SU-DHL-6 (cell line): ENCODE results near the gene TRIP6.

ENCODE experiments used
- H2AFZ ChIP-seq: fragments of 200-600 bp; sonication (generic); 2 replicates; pipeline ENCODE4 v1.6.1; 2014; ENCODE audit warnings: low read depth, mild to moderate bottlenecking, moderate library complexity, mixed read lengths, antibody characterized with exemption, low read length; ENCODE audit not compliant: severe bottlenecking
- H3F3A ChIP-seq: fragments of 200-600 bp; shearing (Covaris generic); 2 replicates; pipeline ENCODE4 v1.6.0; 2016; ENCODE audit warnings: antibody characterized with exemption, mild to moderate bottlenecking; ENCODE audit not compliant: insufficient read depth
- H3K27ac ChIP-seq: fragments of 200-600 bp; sonication (generic); 2 replicates; pipeline ENCODE4 v1.5.1; 2016; ENCODE audit warnings: low read depth, mild to moderate bottlenecking, low read length, moderate library complexity, mixed read lengths
- H3K27me3 ChIP-seq: fragments of 200-600 bp; sonication (generic), shearing (Covaris generic); 2 replicates; pipeline ENCODE4 v1.6.0; 2014; ENCODE audit warnings: mild to moderate bottlenecking, low read length
- H3K36me3 ChIP-seq: fragments of 200-600 bp; sonication (generic); 2 replicates; pipeline ENCODE4 v1.6.1; 2014; ENCODE audit warnings: mild to moderate bottlenecking, low read length, mixed read lengths
- H3K4me2 ChIP-seq: fragments of 300-600, 200-600 bp; shearing (Covaris generic), sonication (generic); 2 replicates; pipeline ENCODE4 v1.6.0; 2014; ENCODE audit warnings: low read length, low read depth, mild to moderate bottlenecking; ENCODE audit not compliant: poor library complexity, severe bottlenecking
- H3K4me3 ChIP-seq: fragments of 200-600 bp; sonication (generic); 2 replicates; pipeline ENCODE4 v1.5.1; 2014; ENCODE audit warnings: antibody characterized with exemption, low read length, mild to moderate bottlenecking, mixed read lengths; ENCODE audit not compliant: insufficient read depth, poor library complexity, severe bottlenecking
- H3K79me2 ChIP-seq: fragments of 200-600 bp; sonication (generic); 2 replicates; pipeline ENCODE4 v1.6.1; 2014; ENCODE audit warnings: mild to moderate bottlenecking, low read length, moderate library complexity; ENCODE audit not compliant: insufficient read depth
- H3K9ac ChIP-seq: fragments of 200-600 bp; sonication (generic); 2 replicates; pipeline ENCODE4 v1.7.0; 2014; ENCODE audit warnings: mild to moderate bottlenecking, low read length
- H3K9me2 ChIP-seq: fragments of 200-600 bp; sonication (generic); replicated peaks from 2 replicates; pipeline ENCODE4 v1.6.1; 2014; ENCODE audit warnings: low read length; ENCODE audit not compliant: insufficient read depth
- H3K9me3 ChIP-seq: fragments of 200-600 bp; sonication (generic); 2 replicates; pipeline ENCODE4 v1.6.1; 2014; ENCODE audit warnings: low read length, mixed read lengths; ENCODE audit not compliant: insufficient read depth
- H4K20me1 ChIP-seq: fragments of 200-600 bp; sonication (generic); 2 replicates; pipeline ENCODE4 v1.6.1; 2014; ENCODE audit warnings: low read depth, mild to moderate bottlenecking, antibody characterized with exemption, low read length, moderate library complexity, mixed read lengths
- EZH2phosphoT487 ChIP-seq: fragments of 200-600 bp; sonication (generic), shearing (Covaris generic); conservative IDR thresholded peaks from 2 replicates; pipeline ENCODE4 v1.6.1; 2018; ENCODE audit warnings: mild to moderate bottlenecking, antibody characterized with exemption, low read length, moderate library complexity, mixed read lengths
- TF ChIP-seq, protein P1 (sequence below): fragments of 200-600 bp; sonication (generic); IDR thresholded peaks from one replicate; pipeline ENCODE4 v1.5.1; 2017; ENCODE audit warnings: antibody characterized with exemption, mild to moderate bottlenecking, low read length, moderate library complexity; ENCODE audit not compliant: insufficient read depth, poor library complexity, severe bottlenecking

TRIP6 gene, protein sequence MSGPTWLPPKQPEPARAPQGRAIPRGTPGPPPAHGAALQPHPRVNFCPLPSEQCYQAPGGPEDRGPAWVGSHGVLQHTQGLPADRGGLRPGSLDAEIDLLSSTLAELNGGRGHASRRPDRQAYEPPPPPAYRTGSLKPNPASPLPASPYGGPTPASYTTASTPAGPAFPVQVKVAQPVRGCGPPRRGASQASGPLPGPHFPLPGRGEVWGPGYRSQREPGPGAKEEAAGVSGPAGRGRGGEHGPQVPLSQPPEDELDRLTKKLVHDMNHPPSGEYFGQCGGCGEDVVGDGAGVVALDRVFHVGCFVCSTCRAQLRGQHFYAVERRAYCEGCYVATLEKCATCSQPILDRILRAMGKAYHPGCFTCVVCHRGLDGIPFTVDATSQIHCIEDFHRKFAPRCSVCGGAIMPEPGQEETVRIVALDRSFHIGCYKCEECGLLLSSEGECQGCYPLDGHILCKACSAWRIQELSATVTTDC

DNA sequence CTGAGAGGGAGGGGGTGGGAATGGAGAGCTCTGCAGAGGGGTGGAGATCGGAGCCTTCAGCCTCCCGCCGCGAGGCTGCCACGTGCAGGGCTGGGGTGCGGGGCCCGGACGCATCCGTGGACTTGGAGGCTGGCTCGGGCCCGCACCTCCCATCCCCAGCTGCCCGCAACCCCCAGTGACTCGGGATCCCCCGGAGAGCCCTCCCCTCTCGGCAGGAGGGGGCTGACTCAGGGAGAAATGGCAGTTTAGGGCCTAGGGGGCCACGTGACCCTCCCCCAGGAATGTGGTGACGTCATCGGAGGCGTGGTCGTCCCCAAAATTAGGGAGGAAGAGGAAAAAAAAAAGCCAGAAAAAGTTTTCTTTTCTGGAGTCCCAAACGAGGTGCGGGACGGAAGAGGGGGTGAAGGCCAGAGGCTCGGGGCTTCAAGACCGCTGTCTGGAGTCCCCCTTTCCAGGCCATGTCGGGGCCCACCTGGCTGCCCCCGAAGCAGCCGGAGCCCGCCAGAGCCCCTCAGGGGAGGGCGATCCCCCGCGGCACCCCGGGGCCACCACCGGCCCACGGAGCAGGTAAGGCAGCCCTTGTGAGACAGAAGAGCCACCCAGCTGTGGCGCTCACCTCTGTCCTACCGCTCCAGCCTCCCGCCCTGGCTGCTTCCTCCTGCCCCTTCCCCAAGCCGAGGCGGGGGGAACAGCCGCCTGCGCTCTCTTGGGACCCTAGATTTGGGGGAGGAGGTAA, at the start of gene TRIP6:
TSS of gene TRIP6 (plus strand) at position 348 of the 736 bp plus-strand sequence. CDS start at position 459, 111 bp downstream.
- Histone ChIP-seq H3F3A (0 out of 2 replicates have a peak, but pooled peaks cover 8% of the 10 kb centered on the region), H3K4me3 (peak within 1 kb of the TSS; percentile 55), H3K27ac (peak within 1 kb of the TSS; percentile 49), H3K36me3 (no peaks in the 10 kb centered on the region), H3K4me2 (peak within 1 kb of the TSS; percentile 56), H3K79me2 (no peaks in the 10 kb centered on the region), H2AFZ (peak within 1 kb of the TSS; percentile 57), H3K9ac (peak within 1 kb of the TSS; percentile 72), H3K27me3 (no peaks in the 10 kb centered on the region), H3K9me2 (no peaks in the 10 kb centered on the region), H3K9me3 (no peaks in the 10 kb centered on the region), H4K20me1 (no peaks in the 10 kb centered on the region)
- no peak for TF ChIP-seq EZH2phosphoT487
- TF ChIP-seq, protein P1, sequence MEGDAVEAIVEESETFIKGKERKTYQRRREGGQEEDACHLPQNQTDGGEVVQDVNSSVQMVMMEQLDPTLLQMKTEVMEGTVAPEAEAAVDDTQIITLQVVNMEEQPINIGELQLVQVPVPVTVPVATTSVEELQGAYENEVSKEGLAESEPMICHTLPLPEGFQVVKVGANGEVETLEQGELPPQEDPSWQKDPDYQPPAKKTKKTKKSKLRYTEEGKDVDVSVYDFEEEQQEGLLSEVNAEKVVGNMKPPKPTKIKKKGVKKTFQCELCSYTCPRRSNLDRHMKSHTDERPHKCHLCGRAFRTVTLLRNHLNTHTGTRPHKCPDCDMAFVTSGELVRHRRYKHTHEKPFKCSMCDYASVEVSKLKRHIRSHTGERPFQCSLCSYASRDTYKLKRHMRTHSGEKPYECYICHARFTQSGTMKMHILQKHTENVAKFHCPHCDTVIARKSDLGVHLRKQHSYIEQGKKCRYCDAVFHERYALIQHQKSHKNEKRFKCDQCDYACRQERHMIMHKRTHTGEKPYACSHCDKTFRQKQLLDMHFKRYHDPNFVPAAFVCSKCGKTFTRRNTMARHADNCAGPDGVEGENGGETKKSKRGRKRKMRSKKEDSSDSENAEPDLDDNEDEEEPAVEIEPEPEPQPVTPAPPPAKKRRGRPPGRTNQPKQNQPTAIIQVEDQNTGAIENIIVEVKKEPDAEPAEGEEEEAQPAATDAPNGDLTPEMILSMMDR: no peak

GRCh38 chr7:100818366-100818765, 48.8 kb upstream of the TRIP6 start:
- no peaks in the 10 kb centered on the region for H3K36me3 ChIP-seq
- TF ChIP-seq, protein P1: no peak
- no peak for TF ChIP-seq EZH2phosphoT487

GRCh38 chr7:100818825-100819224, 48.4 kb upstream of the TRIP6 start:
- no peaks in the 10 kb centered on the region for H3K36me3 ChIP-seq
- TF ChIP-seq, protein P1: no peak
- no peak for TF ChIP-seq EZH2phosphoT487

More at GRCh38 chr7:100818366-100818765, 48.8 kb upstream of the TRIP6 start:
- Histone ChIP-seq H3K4me3 (no peak overlapping the region), H3F3A (no peaks in the 10 kb centered on the region), H3K27me3 (no peaks in the 10 kb centered on the region), H2AFZ (no peak overlapping the region), H3K9me3 (no peaks in the 10 kb centered on the region), H3K9ac (no peak overlapping the region), H3K79me2 (no peaks in the 10 kb centered on the region), H3K9me2 (no peaks in the 10 kb centered on the region), H3K27ac (no peak overlapping the region), H3K4me2 (no peak overlapping the region), H4K20me1 (no peaks in the 10 kb centered on the region)

More at GRCh38 chr7:100818825-100819224, 48.4 kb upstream of the TRIP6 start:
- H3K9me3 ChIP-seq: no peaks in the 10 kb centered on the region
- H3F3A ChIP-seq: no peaks in the 10 kb centered on the region
- no peak overlapping the region for H2AFZ ChIP-seq
- no peaks in the 10 kb centered on the region for H3K9me2 ChIP-seq
- no peaks in the 10 kb centered on the region for H4K20me1 ChIP-seq
- no peak overlapping the region for H3K4me2 ChIP-seq
- H3K27ac ChIP-seq: no peak overlapping the region
- H3K79me2 ChIP-seq: no peaks in the 10 kb centered on the region
- H3K4me3 ChIP-seq: no peak overlapping the region
- no peak overlapping the region for H3K9ac ChIP-seq
- H3K27me3 ChIP-seq: no peaks in the 10 kb centered on the region
